Ascending aorta (tissue), 2 donors: Measurements from ENCODE around the gene UFD1. TPM values are rescaled to one million over a fixed set of nuclear protein-coding genes. Genes with fewer than 3 reads are reported as not detected.

Experiments
- DNase-seq, 2 donors: peaks; one replicate each; pipeline ENCODE4 v3.0.0-alpha.2; 2019; ENCODE audit warnings: low spot score in 2 of 2
- H3K27ac ChIP-seq, 2 donors: fragments of 200-600 bp; sonication (generic); one replicate each; pipeline ENCODE4 v1.5.1; 2016 to 2017; ENCODE audit warnings: mild to moderate bottlenecking in 1 of 2
- H3K27me3 ChIP-seq: fragments of 200-600 bp; sonication (generic); one replicate; pipeline ENCODE4 v1.5.1; 2017
- H3K36me3 ChIP-seq, 2 donors: fragments of 200-600 bp; sonication (generic); one replicate each; pipeline ENCODE4 v1.5.1; 2016
- H3K4me1 ChIP-seq, 2 donors: fragments of 200-600 bp; sonication (generic); one replicate each; pipeline ENCODE4 v1.5.1; 2016 to 2017; ENCODE audit warnings: mild to moderate bottlenecking in 1 of 2
- H3K4me3 ChIP-seq, 2 donors: fragments of 200-600 bp; sonication (generic); one replicate each; pipeline ENCODE4 v1.5.1; 2016 to 2017; ENCODE audit warnings: mild to moderate bottlenecking in 1 of 2
- H3K9me3 ChIP-seq, 2 donors: fragments of 200-600 bp; sonication (generic); one replicate each; pipeline ENCODE4 v1.5.1; 2016
- intact Hi-C: fragments of 100-400 bp; cut with DNase I; formaldehyde crosslinking; loops from one replicate; pipeline ENCODE4 v1.15.1; 2023
- total RNA-seq: library from RNA; depleted of rRNA; stranded (reverse); fragments of >200 nt; gene quantifications from one replicate; pipeline ENCODE4 v1.1.0, GENCODE V29; 2016
- TF ChIP-seq, protein P1 (sequence below), 3 experiments: fragments of 200-600 bp in 2 of 3; fragments of 450-650 bp in 1 of 3; sonication (generic) in 2 of 3; IDR thresholded peaks; one replicate each; pipeline ENCODE4 v1.5.1; 2016 to 2019; ENCODE audit warnings: antibody characterized with exemption in 3 of 3, mild to moderate bottlenecking in 1 of 3, moderate library complexity in 1 of 3

UFD1 gene, protein sequence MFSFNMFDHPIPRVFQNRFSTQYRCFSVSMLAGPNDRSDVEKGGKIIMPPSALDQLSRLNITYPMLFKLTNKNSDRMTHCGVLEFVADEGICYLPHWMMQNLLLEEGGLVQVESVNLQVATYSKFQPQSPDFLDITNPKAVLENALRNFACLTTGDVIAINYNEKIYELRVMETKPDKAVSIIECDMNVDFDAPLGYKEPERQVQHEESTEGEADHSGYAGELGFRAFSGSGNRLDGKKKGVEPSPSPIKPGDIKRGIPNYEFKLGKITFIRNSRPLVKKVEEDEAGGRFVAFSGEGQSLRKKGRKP
- 81.5 TPM for total RNA-seq

DNA sequence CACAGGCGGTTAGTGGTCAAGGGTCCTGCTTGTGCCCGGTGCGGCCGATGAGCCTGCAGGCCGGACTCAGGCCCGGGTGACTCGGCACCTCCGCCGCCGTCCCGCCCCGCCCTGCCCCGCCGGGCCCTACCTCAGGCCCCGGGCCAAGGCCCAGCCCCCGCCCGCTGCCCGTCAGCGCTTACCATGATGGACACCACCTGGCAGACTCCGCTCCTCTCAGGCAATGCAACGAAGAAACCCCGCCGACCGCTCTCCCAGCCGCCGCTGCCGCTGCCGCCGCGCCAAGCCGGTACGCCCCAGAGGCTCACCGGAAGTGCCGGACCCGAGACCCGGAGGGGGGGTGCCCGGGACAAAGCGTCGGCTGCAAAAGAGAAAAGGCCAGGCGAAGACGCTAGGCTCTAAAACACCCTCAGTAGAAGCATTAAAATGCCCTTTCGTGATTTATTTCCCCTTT lies at the start of gene UFD1:
UFD1 (minus strand) TSS at position 293 of the 454 bp plus-strand sequence; CDS start at position 185, 108 bp downstream.
- no peaks in the 10 kb centered on the region for H3K9me3 ChIP-seq
- no peaks in the 10 kb centered on the region for H3K27me3 ChIP-seq
- H3K36me3 ChIP-seq, result peaks cover 10 to 12% of the 10 kb centered on the region in 2 donors
- TF ChIP-seq, protein P1, sequence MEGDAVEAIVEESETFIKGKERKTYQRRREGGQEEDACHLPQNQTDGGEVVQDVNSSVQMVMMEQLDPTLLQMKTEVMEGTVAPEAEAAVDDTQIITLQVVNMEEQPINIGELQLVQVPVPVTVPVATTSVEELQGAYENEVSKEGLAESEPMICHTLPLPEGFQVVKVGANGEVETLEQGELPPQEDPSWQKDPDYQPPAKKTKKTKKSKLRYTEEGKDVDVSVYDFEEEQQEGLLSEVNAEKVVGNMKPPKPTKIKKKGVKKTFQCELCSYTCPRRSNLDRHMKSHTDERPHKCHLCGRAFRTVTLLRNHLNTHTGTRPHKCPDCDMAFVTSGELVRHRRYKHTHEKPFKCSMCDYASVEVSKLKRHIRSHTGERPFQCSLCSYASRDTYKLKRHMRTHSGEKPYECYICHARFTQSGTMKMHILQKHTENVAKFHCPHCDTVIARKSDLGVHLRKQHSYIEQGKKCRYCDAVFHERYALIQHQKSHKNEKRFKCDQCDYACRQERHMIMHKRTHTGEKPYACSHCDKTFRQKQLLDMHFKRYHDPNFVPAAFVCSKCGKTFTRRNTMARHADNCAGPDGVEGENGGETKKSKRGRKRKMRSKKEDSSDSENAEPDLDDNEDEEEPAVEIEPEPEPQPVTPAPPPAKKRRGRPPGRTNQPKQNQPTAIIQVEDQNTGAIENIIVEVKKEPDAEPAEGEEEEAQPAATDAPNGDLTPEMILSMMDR (IDR thresholded peaks at IDR 0.05), result no peak
- H3K4me1 ChIP-seq, result peaks cover 3 to 11% of the 10 kb centered on the region in 2 donors
- intact Hi-C loops, result loop anchor here (1.0 to 2.0 kb wide), 6 partner anchors 32 to 335 kb away; partner anchors contain the start of genes C22orf39, CLTCL1, ESS2 and MRPL40
- peak; percentile 26 to 87 for DNase-seq
- H3K27ac ChIP-seq, result peak within 1 kb of the TSS; percentile 87 to 98
- H3K4me3 ChIP-seq, result peak within 1 kb of the TSS; percentile 84 to 85

DNA sequence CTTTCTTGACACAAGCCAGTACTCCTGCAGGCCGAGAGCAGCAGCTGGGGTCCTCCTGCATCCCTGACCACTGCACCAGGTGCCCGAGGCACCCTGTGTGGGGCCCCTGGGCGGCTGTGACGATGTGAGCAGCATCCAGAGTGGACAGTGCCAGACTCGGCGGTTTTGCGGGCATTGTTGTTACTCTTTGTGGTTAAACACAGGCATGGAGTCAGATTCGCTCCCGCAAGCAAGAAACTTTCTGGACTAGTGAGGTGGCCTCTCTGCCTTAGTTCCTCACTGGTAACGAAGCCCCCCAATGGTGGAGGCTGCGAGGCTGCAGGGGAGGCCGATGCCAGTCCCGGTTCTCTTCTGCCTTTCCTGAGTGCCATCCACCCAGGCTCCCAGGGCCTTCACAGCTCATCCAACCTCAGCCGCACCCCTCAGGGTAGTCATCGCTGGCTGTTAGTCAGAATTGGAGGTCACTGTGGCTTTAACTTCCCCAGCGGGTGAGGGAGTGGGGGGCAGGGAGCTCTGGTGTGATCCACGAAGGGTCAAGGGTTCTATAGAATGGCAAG lies 48.9 kb upstream of the UFD1 start:
- intact Hi-C loops, result no loop called here
- Histone ChIP-seq H3K27ac (no peak overlapping the region), H3K27me3 (no peaks in the 10 kb centered on the region), H3K36me3 (no peaks in the 10 kb centered on the region), H3K9me3 (no peaks in the 10 kb centered on the region), H3K4me1 (no peaks in the 10 kb centered on the region), H3K4me3 (no peak overlapping the region)
- TF ChIP-seq, protein P1 (IDR thresholded peaks at IDR 0.05), result no peak
- DNase-seq, result peak in 1 of 2 donors; percentile 40

DNA sequence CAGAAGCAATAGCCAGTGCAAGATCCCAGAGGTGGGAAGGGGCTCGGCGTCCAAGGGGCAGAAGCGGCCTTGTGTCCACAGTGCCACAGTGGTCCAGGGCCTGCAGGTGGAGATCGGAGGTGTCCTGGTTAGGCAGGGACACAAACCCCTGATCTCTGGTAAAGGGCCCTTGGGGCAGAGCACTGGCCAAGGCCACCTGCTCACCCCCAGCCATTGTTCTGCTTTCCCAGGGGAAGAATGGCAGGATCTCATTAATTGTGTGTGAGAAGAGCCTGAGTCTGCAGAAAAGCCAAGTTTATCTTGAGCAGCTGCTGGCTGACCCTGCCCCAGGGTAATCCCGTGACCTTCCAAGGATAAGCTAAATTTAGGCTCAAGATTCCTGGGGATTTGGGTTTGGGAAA lies 48.3 kb upstream of the UFD1 start:
- no peaks in the 10 kb centered on the region for H3K36me3 ChIP-seq
- DNase-seq, result peak in 1 of 2 donors; percentile 60
- H3K27me3 ChIP-seq, result no peaks in the 10 kb centered on the region
- TF ChIP-seq, protein P1 (IDR thresholded peaks at IDR 0.05), result no peak
- no peak overlapping the region for H3K27ac ChIP-seq
- no peak overlapping the region for H3K4me3 ChIP-seq
- H3K4me1 ChIP-seq, result no peaks in the 10 kb centered on the region
- no peaks in the 10 kb centered on the region for H3K9me3 ChIP-seq
- intact Hi-C loops, result no loop called here

DNA sequence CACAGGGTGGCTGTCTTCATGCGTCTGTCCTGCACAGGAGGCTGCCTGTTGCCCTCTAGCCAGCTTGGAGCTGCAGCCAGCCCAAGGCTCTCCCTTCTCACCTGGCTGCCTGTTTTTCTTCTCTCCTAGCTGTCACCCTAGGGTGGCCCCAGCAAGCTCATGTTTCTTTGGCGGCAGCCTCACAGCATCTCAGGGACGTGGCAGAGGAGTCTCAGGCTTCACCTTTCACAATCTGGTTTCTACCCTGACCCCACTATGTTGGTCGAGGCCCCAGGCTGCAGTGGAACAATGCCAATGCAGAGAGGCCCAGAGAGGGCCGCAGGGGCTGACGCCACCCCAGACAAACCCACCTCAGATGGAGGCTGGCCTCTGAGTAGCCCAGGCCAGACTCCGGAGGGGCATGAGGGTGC lies 47.7 kb upstream of the UFD1 start:
- Histone ChIP-seq H3K4me3 (no peak overlapping the region), H3K4me1 (no peaks in the 10 kb centered on the region), H3K27ac (no peak overlapping the region), H3K27me3 (no peaks in the 10 kb centered on the region), H3K9me3 (no peaks in the 10 kb centered on the region), H3K36me3 (no peaks in the 10 kb centered on the region)
- DNase-seq, result peak in 1 of 2 donors; percentile 57
- intact Hi-C loops, result no loop called here
- TF ChIP-seq, protein P1 (IDR thresholded peaks at IDR 0.05), result no peak

DNA sequence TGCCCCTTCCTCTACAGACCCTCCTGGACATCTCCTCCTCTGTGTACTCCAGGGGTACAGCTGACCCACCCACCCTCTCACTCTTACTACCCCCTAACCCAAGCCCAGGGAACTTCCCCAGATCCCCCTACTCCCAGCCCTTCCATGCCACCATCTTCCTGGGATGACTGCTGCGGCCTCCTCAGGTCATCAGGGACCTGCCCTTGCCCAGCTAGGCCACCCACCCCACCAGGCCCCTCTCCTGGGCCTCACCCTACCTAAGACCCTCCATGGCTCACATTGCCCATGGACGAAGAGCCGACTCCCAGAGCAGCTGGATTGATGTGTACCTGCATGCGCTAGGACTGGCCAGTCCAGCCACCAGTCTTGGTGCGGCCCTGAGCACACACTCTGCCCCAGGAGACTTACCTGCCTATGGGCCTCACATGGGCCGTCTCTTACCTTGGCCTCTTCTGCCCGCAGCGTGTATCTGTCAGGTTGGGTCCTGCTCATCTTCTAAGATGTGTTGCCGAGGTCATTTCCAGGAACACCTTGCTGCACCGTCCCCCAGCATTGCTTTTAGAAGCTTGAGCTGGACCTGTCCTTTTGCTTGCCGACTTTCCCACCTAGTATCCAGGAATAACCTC lies 47.2 kb upstream of the UFD1 start:
- intact Hi-C loops, result no loop called here
- Histone ChIP-seq H3K4me3 (no peak overlapping the region), H3K9me3 (no peaks in the 10 kb centered on the region), H3K27me3 (no peaks in the 10 kb centered on the region), H3K36me3 (no peaks in the 10 kb centered on the region), H3K27ac (no peak overlapping the region), H3K4me1 (no peaks in the 10 kb centered on the region)
- TF ChIP-seq, protein P1 (IDR thresholded peaks at IDR 0.05), result no peak
- peak in 1 of 2 donors; percentile 35 for DNase-seq
